Adrenal gland (tissue), 5 donors: Measurements from ENCODE around the gene DGCR8.

Experiments used
- POLR2A ChIP-seq, 2 donors: fragments of 450-650 bp; IDR thresholded peaks; one replicate each; pipeline ENCODE4 v1.6.1; 2017; ENCODE audit warnings: antibody characterized with exemption in 2 of 2, mild to moderate bottlenecking in 2 of 2, moderate library complexity in 1 of 2
- TF ChIP-seq, protein P1 (sequence below), 6 experiments: fragments of 450-650 bp in 4 of 6; fragments of 200-600 bp in 2 of 6; sonication (generic) in 1 of 6; IDR thresholded peaks; 1 replicate in 5 of 6; 2 replicates in 1 of 6; pipeline versions ENCODE4 v1.5.1 to v1.8.0; 2016 to 2021; ENCODE audit warnings: antibody characterized with exemption in 6 of 6, mild to moderate bottlenecking in 2 of 6, moderate library complexity in 1 of 6
- donor health status: DM: no; HTN: no; CAD: no.

DNA sequence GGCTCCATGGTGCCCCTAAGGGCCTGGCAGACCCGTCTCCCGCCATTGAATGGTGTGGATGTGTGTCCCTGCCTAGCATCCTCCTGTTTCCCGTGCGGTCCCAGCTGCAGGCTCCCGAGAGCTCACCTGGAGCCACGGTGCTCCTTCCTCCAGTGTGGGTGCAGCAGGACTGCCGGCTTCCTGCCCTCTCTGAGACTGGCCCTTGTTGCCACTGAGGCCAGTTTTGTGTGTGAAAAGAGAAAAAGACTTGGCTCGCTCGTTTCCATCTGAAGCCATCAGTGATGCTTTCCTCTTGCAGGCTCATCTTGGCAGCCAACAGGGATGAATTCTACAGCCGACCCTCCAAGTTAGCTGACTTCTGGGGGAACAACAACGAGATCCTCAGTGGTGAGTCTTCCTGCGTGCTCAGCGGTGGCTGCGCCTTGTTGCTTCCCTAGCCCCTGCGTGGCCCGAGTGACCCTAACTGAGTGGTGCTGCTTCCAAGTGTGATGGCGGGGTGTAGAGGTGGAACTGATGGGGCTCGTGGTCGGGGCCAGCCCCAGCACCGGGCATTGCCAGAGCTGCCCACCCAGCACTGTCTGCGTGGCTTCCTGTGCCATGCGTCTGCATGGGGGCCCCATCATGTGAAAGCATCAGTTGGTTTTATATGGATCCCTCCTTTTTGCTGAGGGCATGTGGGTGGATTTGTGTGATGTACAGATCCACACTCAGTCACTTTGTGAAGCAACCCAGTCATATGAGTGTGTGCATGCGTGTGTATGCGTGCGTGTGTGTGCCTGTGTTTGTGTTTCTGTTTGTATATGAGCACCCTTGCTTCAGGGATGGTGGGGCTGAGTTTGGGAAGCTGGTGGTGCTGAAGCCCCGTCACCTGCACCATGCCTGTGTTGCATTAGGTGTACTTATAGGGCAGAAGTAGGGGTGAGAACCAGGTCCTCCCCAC is 36.7 kb upstream of the DGCR8 start:
- TF ChIP-seq POLR2A (IDR thresholded peaks at IDR 0.05): no peak
- TF ChIP-seq, protein P1, sequence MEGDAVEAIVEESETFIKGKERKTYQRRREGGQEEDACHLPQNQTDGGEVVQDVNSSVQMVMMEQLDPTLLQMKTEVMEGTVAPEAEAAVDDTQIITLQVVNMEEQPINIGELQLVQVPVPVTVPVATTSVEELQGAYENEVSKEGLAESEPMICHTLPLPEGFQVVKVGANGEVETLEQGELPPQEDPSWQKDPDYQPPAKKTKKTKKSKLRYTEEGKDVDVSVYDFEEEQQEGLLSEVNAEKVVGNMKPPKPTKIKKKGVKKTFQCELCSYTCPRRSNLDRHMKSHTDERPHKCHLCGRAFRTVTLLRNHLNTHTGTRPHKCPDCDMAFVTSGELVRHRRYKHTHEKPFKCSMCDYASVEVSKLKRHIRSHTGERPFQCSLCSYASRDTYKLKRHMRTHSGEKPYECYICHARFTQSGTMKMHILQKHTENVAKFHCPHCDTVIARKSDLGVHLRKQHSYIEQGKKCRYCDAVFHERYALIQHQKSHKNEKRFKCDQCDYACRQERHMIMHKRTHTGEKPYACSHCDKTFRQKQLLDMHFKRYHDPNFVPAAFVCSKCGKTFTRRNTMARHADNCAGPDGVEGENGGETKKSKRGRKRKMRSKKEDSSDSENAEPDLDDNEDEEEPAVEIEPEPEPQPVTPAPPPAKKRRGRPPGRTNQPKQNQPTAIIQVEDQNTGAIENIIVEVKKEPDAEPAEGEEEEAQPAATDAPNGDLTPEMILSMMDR (IDR thresholded peaks at IDR 0.05): no peak
